ENCODE results near the gene SUN5.

- TF ChIP-seq, protein P1, sequence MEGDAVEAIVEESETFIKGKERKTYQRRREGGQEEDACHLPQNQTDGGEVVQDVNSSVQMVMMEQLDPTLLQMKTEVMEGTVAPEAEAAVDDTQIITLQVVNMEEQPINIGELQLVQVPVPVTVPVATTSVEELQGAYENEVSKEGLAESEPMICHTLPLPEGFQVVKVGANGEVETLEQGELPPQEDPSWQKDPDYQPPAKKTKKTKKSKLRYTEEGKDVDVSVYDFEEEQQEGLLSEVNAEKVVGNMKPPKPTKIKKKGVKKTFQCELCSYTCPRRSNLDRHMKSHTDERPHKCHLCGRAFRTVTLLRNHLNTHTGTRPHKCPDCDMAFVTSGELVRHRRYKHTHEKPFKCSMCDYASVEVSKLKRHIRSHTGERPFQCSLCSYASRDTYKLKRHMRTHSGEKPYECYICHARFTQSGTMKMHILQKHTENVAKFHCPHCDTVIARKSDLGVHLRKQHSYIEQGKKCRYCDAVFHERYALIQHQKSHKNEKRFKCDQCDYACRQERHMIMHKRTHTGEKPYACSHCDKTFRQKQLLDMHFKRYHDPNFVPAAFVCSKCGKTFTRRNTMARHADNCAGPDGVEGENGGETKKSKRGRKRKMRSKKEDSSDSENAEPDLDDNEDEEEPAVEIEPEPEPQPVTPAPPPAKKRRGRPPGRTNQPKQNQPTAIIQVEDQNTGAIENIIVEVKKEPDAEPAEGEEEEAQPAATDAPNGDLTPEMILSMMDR (IDR thresholded peaks at IDR 0.05), result no peak
- TF ChIP-seq POLR2A (IDR thresholded peaks at IDR 0.05), result no peak
These were observed 33.9 kb downstream of the SUN5 start for GRCh38 chr20:32970115-32970972.
